Neuronal stem cell (in vitro differentiated cells): ENCODE data around the gene PTPRZ1. TPM values are rescaled to one million over a fixed set of nuclear protein-coding genes. Genes with fewer than 3 reads are reported as not detected.

ENCODE experiments used
- DNase-seq: peaks from one replicate; pipeline ENCODE4 v3.0.0-alpha.2; 2013; ENCODE audit warnings: low spot score
- H2AFZ ChIP-seq: one replicate; pipeline ENCODE4 v1.6.1; 2013; ENCODE audit warnings: mild to moderate bottlenecking, low read length, inconsistent platforms
- H2AK5ac ChIP-seq: 2 replicates; pipeline ENCODE4 v1.6.1; 2013; ENCODE audit warnings: low read depth, mild to moderate bottlenecking, inconsistent platforms, low read length, moderate library complexity, mixed read lengths
- H2BK120ac ChIP-seq: 2 replicates; pipeline ENCODE4 v1.6.1; 2013; ENCODE audit warnings: low read depth, mild to moderate bottlenecking, inconsistent platforms, low read length, moderate library complexity, mixed read lengths
- H2BK12ac ChIP-seq: one replicate; pipeline ENCODE4 v1.6.1; 2013; ENCODE audit warnings: low read length, inconsistent platforms
- H2BK15ac ChIP-seq: 2 replicates; pipeline ENCODE4 v1.6.1; 2013; ENCODE audit warnings: mild to moderate bottlenecking, low read length, inconsistent platforms, mixed read lengths
- H2BK5ac ChIP-seq: one replicate; pipeline ENCODE4 v1.6.1; 2013; ENCODE audit warnings: inconsistent platforms, mild to moderate bottlenecking, low read length, moderate library complexity
- H3K14ac ChIP-seq: one replicate; pipeline ENCODE4 v1.6.1; 2013; ENCODE audit warnings: low read length, inconsistent platforms
- H3K18ac ChIP-seq: 2 replicates; pipeline ENCODE4 v1.6.1; 2013; ENCODE audit warnings: low read length, inconsistent platforms
- H3K23ac ChIP-seq: 2 replicates; pipeline ENCODE4 v1.6.1; 2013; ENCODE audit warnings: low read depth, mild to moderate bottlenecking, mixed read lengths, low read length, inconsistent platforms; ENCODE audit not compliant: poor library complexity
- H3K27ac ChIP-seq: replicated peaks from 3 replicates; pipeline ENCODE4 v1.5.1; 2013; ENCODE audit warnings: low read length, inconsistent platforms
- H3K27me3 ChIP-seq, 3 experiments: 2 replicates each; pipeline ENCODE4 v1.6.1; 2013; ENCODE audit warnings: low read length in 3 of 3, mild to moderate bottlenecking in 2 of 3, inconsistent platforms in 1 of 3, low read depth in 1 of 3, mixed read lengths in 1 of 3, moderate library complexity in 1 of 3; ENCODE audit not compliant: control insufficient read depth in 3 of 3, insufficient read depth in 3 of 3
- H3K36me3 ChIP-seq, 2 donors: replicated peaks in 1 of 2; 2 replicates each; pipeline ENCODE4 v1.6.1; 2013; ENCODE audit warnings: low read length in 2 of 2; ENCODE audit not compliant: control insufficient read depth in 2 of 2, insufficient read depth in 2 of 2
- H3K4ac ChIP-seq: 2 replicates; pipeline ENCODE4 v1.6.1; 2013; ENCODE audit warnings: inconsistent platforms, mild to moderate bottlenecking, low read length, moderate library complexity
- H3K4me1 ChIP-seq, 2 donors: 1 replicate in 1 of 2; 2 replicates in 1 of 2; pipeline ENCODE4 v1.6.1; 2013; ENCODE audit warnings: low read length in 2 of 2, low read depth in 1 of 2; ENCODE audit not compliant: control insufficient read depth in 2 of 2, insufficient read depth in 1 of 2
- H3K4me2 ChIP-seq: one replicate; pipeline ENCODE4 v1.6.1; 2013; ENCODE audit warnings: mild to moderate bottlenecking, low read length, inconsistent platforms; ENCODE audit not compliant: insufficient read depth, poor library complexity, severe bottlenecking
- H3K4me3 ChIP-seq, 2 donors: 2 replicates each; pipeline ENCODE4 v1.5.1; 2013; ENCODE audit warnings: low read length in 2 of 2, mild to moderate bottlenecking in 2 of 2, inconsistent platforms in 1 of 2, moderate library complexity in 1 of 2
- H3K79me1 ChIP-seq: one replicate; pipeline ENCODE4 v1.6.1; 2013; ENCODE audit warnings: low read depth, mild to moderate bottlenecking, inconsistent platforms, low read length, moderate library complexity
- H3K9ac ChIP-seq: one replicate; pipeline ENCODE4 v1.6.1; 2013; ENCODE audit warnings: mild to moderate bottlenecking, low read depth, low read length, inconsistent platforms; ENCODE audit not compliant: poor library complexity
- H3K9me3 ChIP-seq, 2 donors: replicated peaks in 1 of 2; 2 replicates each; pipeline versions ENCODE3 to v1.6.1; 2013; ENCODE audit warnings: low read length in 2 of 2, mild to moderate bottlenecking in 2 of 2, inconsistent platforms in 1 of 2, low read depth in 1 of 2, mixed read lengths in 1 of 2, moderate library complexity in 1 of 2; ENCODE audit not compliant: control insufficient read depth in 2 of 2, insufficient read depth in 1 of 2
- H4K8ac ChIP-seq: one replicate; pipeline ENCODE4 v1.6.1; 2013; ENCODE audit warnings: low read depth, mild to moderate bottlenecking, inconsistent platforms, low read length, moderate library complexity
- H4K91ac ChIP-seq: one replicate; pipeline ENCODE4 v1.6.1; 2013; ENCODE audit warnings: low read length, low read depth, mild to moderate bottlenecking, inconsistent platforms; ENCODE audit not compliant: poor library complexity
- WGBS, 2 donors: extraction: QIAGEN DNeasy Blood & Tissue Kit; methylation state at CpG; one replicate each; pipeline ENCODE4 v1.1.7; 2013; ENCODE audit warnings: missing lambda C conversion rate in 2 of 2, mixed read lengths in 1 of 2; ENCODE audit not compliant: insufficient read length in 2 of 2, insufficient replicate concordance in 1 of 2; ENCODE audit errors: extremely low coverage in 2 of 2; 5-methylcytosine and 5-hydroxymethylcytosine counted together
- polyA plus RNA-seq, 2 experiments: library from polyadenylated mRNA; stranded (reverse); fragments of 200-250 nt; gene quantifications; one replicate each; pipeline ENCODE4 v1.2.3, GENCODE V29; 2013

Gene PTPRZ1
- 111 TPM for polyA plus RNA-seq (2013, experiment 1 of 2)
- polyA plus RNA-seq (2013, experiment 2 of 2), result 116 TPM

- Histone ChIP-seq H3K9me3 (peaks cover 0 to 28% of the 10 kb centered on the region in 2 donors), H2BK5ac (peak within 1 kb of the TSS; percentile 96), H3K27ac (peak within 1 kb of the TSS; percentile 99), H3K4ac (peak within 1 kb of the TSS; percentile 32), H3K4me2 (peak within 1 kb of the TSS; percentile 43), H4K8ac (no peak within 1 kb of the TSS), H3K23ac (peak within 1 kb of the TSS; percentile 90), H2BK120ac (peak within 1 kb of the TSS; percentile 78), H3K79me1 (no peaks in the 10 kb centered on the region), H3K9ac (peak within 1 kb of the TSS; percentile 96), H3K18ac (peak within 1 kb of the TSS; percentile 95), H3K14ac (peak within 1 kb of the TSS; percentile 47), H2AK5ac (peak within 1 kb of the TSS; percentile 27), H3K4me3 (peak within 1 kb of the TSS; percentile 69 to 87), H4K91ac (peak within 1 kb of the TSS; percentile 57), H3K4me1 (peaks cover 13 to 14% of the 10 kb centered on the region in 2 donors), H3K36me3 (peaks cover 2 to 30% of the 10 kb centered on the region in 2 donors), H2BK12ac (peak within 1 kb of the TSS; percentile 2), H2BK15ac (no peak within 1 kb of the TSS), H3K27me3 (no peaks in the 10 kb centered on the region), H2AFZ (peak within 1 kb of the TSS; percentile 78)
- DNase-seq, result peak; percentile 97
- WGBS, 2 donors, result no CpG with 5 or more reads among the region's 49 CpGs
Observed at GRCh38 chr7:121872831-121873288, at the start of gene PTPRZ1. Gene PTPRZ1 (plus strand): TSS chr7:121873161. CDS start chr7:121873500, 339 bp downstream.

- H3K79me1 ChIP-seq, result no peaks in the 10 kb centered on the region
- H3K4me2 ChIP-seq, result no peak overlapping the region
- H2BK12ac ChIP-seq, result no peak overlapping the region
- no peak overlapping the region for H3K4ac ChIP-seq
- no peaks in the 10 kb centered on the region for H3K36me3 ChIP-seq
- peaks cover 0 to 2% of the 10 kb centered on the region in 2 donors for H3K4me1 ChIP-seq
- H3K14ac ChIP-seq, result no peak overlapping the region
- H3K23ac ChIP-seq, result no peak overlapping the region
- H4K8ac ChIP-seq, result no peak overlapping the region
- no CpG with 5 or more reads among the region's 1 CpG for WGBS, 2 donors
- H2BK120ac ChIP-seq, result no peak overlapping the region
- no peak overlapping the region for H2AK5ac ChIP-seq
- H3K9me3 ChIP-seq, result peaks cover 0 to 7% of the 10 kb centered on the region in 2 donors
- no peak overlapping the region for H3K18ac ChIP-seq
- H2BK5ac ChIP-seq, result no peak overlapping the region
- no peaks in the 10 kb centered on the region for H3K27me3 ChIP-seq
- no peak overlapping the region for H3K4me3 ChIP-seq
- DNase-seq, result no peak
- H2AFZ ChIP-seq, result no peak overlapping the region
- no peak overlapping the region for H3K27ac ChIP-seq
- H4K91ac ChIP-seq, result no peak overlapping the region
- no peak overlapping the region for H3K9ac ChIP-seq
- no peak overlapping the region for H2BK15ac ChIP-seq
Observed at GRCh38 chr7:121824276-121824675, 48.7 kb upstream of the PTPRZ1 start.

GRCh38 chr7:121831351-121831750, 41.6 kb upstream of the PTPRZ1 start:
- Histone ChIP-seq H3K4ac (no peak overlapping the region), H3K14ac (no peak overlapping the region), H2BK120ac (no peak overlapping the region), H3K23ac (no peak overlapping the region), H2AK5ac (no peak overlapping the region), H2AFZ (no peak overlapping the region), H3K36me3 (no peaks in the 10 kb centered on the region), H2BK5ac (no peak overlapping the region), H2BK15ac (no peak overlapping the region), H3K18ac (no peak overlapping the region), H4K8ac (no peak overlapping the region), H2BK12ac (no peak overlapping the region), H3K9ac (no peak overlapping the region), H4K91ac (no peak overlapping the region), H3K4me3 (no peak overlapping the region), H3K4me2 (no peak overlapping the region), H3K9me3 (no peaks in the 10 kb centered on the region), H3K4me1 (peaks cover 0 to 5% of the 10 kb centered on the region in 2 donors), H3K27me3 (no peaks in the 10 kb centered on the region), H3K27ac (no peak overlapping the region), H3K79me1 (no peaks in the 10 kb centered on the region)
- no CpG with 5 or more reads among the region's 3 CpGs for WGBS, 2 donors
- no peak for DNase-seq

DNA sequence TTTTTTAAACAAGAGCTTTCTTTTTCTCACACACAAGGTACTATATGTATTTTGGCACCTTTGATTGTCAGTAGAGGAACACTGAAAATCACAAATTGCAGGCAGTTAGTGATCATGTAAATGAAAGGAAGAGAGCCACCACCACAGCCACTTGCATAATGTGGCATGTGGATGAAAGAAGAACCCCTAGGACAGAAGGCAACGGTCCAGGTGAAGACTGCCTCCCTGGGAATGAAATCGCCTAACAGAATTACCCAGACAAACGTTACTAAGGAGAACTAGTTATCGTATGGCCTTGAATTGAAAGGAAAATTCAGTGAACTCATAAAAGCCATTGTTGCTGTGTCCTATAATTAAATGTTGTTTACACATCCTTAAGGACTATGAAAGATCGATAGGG, 41.2 kb upstream of the PTPRZ1 start:
- H3K27ac ChIP-seq, result no peak overlapping the region
- no CpG with 5 or more reads among the region's 5 CpGs for WGBS, 2 donors
- H3K18ac ChIP-seq, result no peak overlapping the region
- H3K36me3 ChIP-seq, result no peaks in the 10 kb centered on the region
- H3K79me1 ChIP-seq, result no peaks in the 10 kb centered on the region
- H2BK15ac ChIP-seq, result no peak overlapping the region
- no peak overlapping the region for H3K4ac ChIP-seq
- H2AFZ ChIP-seq, result no peak overlapping the region
- H3K4me1 ChIP-seq, result peaks cover 0 to 6% of the 10 kb centered on the region in 2 donors
- H4K8ac ChIP-seq, result no peak overlapping the region
- H4K91ac ChIP-seq, result no peak overlapping the region
- DNase-seq, result no peak
- no peaks in the 10 kb centered on the region for H3K9me3 ChIP-seq
- no peak overlapping the region for H2BK12ac ChIP-seq
- no peak overlapping the region for H3K4me3 ChIP-seq
- H3K9ac ChIP-seq, result no peak overlapping the region
- no peak overlapping the region for H2AK5ac ChIP-seq
- no peak overlapping the region for H3K23ac ChIP-seq
- H2BK5ac ChIP-seq, result no peak overlapping the region
- no peak overlapping the region for H3K14ac ChIP-seq
- no peak overlapping the region for H3K4me2 ChIP-seq
- no peaks in the 10 kb centered on the region for H3K27me3 ChIP-seq
- no peak overlapping the region for H2BK120ac ChIP-seq
